Hematopoietic multipotent progenitor cell treated with erythropoietin and hydrocortisone succinate and interleukin-3 and kit ligand, for 6 days (in vitro differentiated cells): ENCODE results near the gene CLRN3.

Experiments
- DNase-seq: peaks from one replicate; pipeline ENCODE4 v3.0.0-alpha.2; 2015

Gene CLRN3, protein sequence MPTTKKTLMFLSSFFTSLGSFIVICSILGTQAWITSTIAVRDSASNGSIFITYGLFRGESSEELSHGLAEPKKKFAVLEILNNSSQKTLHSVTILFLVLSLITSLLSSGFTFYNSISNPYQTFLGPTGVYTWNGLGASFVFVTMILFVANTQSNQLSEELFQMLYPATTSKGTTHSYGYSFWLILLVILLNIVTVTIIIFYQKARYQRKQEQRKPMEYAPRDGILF

DNA sequence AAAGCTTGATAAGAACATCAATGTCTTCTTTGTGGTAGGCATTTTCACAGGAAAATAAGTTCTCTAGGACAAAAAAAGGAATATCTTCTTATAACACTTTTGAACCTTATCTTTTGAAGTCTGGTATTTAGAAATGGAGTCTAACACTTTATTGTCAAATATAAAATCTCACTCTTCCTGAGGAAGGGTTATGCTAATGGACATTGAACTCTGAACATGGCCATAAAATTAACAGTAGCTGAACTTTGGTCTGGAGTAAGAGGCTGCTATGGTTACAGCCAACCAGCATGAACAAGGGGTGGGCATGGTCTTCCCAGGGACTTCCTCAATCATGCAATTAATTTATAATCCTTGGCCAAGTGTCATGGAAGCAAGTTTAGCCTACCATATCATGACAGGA, at the start of gene CLRN3:
Gene CLRN3, minus strand, starts transcription at position 199 of the 400 bp plus-strand sequence. Its CDS starts 157 bp downstream, at position 42.
- DNase-seq = no peak

DNA sequence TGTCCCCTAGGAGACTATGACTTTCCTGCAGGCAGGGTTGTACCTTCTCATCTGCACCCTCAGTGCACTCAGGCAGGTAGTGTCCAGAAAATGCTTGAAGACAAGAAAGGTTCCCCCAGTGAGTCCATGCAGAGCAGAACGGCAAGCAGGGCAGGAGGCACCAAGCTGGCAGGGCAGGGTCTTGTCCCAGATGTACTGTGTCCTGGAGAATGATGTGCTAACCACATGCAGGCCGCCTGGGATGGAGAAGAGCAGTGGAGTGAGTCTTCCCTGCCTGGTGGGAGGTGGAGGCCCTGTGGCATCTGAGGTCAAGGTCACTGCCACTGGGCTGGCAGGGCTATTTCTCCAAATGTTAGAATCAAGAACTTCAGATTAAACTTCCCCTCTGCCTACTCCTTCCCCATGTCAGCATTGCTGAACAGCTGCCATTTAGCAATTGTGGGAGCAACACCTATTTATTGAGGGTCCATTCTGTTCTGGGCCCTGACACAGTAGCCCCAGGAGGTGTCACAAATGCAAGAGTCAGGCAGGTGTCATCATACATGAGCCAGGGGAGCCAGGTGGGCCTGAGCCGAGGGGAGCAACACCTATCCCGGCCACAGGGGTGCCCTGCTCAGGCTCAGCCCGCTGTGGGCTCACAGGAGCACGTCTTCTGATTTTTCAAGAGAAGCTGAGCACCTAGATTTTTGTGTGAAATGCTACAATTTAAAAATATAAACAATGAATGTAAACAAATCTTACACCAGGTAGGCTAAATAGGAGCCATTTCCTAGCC, 48.3 kb upstream of the CLRN3 start:
- no peak for DNase-seq

DNA sequence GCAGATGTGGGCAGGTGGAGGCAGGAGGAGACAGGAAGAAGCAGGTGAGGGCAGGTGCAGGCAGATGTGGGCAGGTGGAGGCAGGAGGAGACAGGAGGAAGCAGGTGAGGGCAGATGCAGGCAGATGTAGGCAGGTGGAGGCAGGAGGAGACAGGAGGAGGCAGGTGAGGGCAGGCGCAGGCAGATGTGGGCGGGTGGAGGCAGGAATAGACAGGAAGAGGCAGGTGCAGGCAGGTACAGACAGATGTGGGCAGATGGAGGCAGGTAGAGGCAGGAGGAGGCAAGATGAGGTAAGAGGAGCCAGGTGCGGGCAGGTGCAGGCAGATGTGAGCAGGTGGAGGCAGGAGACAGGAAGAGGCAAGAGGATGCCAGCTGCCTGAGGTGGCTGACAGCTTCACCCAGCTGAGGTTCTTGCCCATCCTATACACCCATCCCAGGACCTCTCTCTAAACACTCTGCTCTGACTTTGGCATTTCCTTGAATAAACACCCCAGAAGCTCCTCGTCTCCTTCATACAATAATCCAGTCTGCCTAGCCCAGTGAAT, 47.1 kb upstream of the CLRN3 start:
- DNase-seq = no peak

DNA sequence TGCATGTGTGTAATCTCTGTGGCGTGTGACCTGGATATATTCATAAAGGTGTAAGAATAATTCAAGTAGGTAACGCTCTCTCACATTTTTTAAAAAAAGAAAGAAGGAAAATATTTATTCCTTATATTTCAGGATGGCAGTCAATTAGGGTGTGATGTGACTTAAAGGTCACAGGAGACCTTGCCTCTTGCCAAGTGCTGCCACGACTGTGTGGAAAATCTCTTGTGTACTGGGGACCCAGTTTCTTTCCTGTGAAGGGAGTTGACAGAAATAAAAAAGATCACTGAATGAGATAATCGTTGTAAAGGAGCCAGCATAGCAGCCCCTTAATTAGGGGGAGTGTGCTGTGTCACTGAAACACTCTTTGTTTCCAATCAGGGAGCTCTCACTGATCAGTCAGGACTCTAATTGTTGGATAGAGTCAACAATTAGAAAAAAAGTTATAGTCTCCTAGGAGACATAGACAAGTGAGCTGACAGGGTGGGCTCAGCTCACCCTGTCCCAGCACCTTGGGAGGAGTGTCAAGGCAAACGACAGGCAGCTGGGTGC, 45.2 kb upstream of the CLRN3 start:
- DNase-seq = no peak

DNA sequence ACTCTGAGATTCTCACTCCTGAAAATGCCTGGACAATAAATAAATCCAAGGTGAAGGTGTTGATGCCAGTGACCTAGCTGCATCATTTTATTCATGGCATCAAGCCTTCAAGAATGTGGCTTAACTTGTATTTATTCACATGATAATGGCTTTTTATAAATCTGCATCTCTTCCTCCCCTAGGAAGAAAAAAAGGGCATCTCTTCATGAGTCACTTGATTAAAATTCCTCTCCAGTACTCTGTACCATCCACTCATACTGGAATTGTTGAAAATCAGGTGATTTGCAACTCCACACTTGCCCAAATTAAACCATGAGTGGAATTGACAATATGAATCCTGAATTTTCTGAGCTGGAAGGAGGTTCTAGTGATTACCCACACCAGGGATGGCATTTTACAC, 44.3 kb upstream of the CLRN3 start:
- DNase-seq = no peak

DNA sequence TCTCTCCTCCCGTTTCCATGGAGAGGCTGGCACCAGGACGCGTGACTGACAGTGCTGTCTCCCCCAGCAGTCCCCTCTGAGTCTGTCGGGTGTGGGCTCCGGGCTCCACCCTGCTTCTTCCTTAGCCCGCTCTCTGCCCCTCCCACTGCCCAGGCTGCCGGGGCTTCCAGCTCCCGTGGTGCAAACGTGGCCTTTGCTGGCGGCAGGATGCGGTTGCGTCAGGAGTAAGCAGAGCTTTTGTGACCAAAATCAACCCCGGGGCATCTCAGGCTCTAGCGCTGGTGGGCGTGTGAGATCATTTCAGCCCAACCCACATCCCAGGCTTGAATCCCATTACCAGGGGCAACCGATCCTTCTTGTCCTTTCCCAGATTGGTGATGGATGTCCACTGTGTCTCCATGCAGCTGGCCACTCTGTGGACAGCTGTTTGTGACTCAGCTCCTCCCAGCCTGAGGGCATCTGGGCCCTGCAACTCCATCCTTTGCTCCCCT, 42.4 kb upstream of the CLRN3 start:
- no peak for DNase-seq

DNA sequence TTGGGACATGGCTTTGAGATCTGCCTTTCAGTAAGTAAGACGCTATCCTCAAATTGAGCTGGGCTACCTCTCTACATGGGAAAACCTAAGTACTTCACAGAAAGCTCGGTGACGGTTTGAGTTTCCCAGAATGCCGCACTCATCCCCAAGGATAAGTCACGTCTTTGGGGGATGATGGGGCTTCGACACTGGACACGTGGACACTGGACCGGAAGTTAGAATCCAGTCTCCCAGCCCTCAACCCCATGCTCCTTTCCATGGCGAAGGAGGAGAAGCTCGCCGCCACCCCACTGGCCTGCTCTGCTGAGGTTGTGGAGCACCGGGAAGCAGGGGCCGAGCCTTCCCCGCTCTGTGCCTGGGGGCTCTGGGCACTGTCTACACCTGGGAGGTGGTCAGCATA, 41.6 kb upstream of the CLRN3 start:
- no peak for DNase-seq

DNA sequence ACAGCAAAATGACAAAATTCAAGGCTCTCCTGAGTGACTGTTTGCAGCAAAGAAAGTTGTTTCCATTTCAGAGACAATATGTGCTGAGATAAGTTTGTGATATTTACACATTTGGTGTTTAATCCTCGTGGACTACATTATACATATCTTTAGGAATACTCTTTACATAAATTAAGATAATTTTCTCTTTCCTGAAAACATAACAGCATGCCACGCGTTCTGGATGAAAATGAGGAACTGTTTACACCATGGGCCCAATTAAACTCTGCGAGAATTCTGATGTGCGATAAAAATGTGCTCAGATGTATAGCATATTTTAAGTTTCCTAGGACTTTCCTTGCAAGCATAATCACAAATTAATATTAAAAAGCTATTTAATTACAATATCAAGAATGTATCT, 40.5 kb upstream of the CLRN3 start:
- no peak for DNase-seq

DNA sequence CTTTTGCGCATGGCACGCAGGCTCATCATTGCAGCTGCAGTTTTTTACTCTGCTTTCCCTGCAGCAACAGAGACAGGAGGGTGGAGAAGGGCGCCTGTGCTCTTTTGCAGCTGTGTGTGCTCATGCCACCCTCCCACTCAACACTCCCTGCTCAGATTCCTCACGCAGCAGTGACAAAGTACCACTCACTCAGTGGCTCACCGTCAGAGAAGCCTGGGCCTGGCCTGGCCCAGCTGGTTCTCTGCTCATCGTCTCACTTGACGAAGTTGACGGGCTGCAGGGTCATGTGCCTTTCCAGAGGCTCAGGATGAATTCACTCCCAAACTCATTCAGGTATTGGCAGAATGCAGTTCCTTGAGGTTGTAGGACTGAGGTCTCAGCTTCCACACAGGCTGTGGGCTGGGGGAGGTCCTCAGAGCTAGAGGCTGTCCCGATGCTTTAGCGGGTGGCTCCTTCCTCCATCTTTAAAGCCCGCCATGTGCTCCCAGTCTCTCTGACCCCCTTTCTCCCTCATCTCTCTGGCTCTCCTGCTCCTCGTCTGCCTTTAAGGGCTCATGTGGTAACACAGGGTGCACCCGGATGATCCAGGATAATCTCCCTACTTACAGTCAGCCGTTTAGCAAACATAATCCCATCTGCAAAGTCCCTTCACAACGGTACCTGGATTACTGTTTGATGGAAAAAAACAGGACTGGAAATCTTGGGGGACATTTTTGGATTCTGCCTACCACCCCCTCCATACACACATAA, 40.0 kb upstream of the CLRN3 start:
- DNase-seq = no peak

DNA sequence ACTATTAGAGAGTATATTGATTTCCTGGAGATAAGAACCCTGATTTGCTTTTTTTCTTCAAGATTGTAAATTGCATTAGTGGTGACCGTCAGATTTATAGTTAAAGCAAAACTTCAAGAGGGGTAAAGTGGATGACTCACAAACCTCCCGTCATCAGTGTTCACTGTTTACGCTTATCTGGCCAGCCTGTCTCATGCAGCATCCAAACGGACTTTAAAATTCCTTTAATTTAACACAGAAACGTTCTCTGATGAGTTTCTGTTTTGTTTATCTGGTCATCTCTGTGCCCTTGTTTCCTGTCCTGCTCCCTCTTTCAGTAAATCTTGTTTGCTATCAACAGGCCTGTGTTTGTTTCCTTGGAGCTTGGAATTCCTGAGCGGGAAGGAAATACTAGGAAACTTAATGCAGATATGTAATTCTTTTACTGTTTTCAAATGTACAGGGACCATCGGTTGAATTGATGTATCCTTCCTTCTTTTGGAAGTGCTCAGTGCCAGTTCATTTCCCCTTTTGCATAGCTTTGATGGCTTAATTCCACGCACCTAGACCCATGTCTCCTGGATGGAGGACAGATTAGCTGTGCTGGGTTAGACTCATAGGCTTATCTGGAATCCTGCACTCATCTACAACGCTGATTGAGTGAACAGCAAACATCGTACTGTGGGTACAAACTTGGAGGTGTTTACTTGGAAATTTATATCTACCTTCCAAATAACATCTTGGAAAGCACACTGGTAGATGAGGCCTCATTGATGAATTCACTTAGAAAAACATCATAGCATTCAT, 35.5 kb upstream of the CLRN3 start:
- no peak for DNase-seq

DNA sequence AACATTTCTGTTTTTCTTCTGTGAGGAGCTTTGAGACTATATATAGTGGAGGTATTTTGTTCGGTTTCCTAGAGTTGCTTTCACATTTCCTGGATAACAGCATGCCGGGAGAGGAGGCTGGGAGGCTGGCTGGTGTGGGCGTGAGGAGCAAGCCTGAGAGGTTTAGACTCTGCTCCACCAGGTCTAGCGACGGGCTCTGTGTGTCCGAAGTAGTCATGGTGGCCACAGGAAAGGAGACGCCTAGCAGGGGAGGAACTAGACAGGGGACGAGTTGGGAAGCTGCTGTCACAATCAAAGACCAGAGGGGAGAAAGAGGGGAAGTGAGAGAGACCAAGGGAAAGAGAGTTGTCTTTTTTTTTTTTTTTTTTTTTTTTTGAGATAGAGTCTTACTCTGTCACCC, 33.7 kb upstream of the CLRN3 start:
- no peak for DNase-seq

DNA sequence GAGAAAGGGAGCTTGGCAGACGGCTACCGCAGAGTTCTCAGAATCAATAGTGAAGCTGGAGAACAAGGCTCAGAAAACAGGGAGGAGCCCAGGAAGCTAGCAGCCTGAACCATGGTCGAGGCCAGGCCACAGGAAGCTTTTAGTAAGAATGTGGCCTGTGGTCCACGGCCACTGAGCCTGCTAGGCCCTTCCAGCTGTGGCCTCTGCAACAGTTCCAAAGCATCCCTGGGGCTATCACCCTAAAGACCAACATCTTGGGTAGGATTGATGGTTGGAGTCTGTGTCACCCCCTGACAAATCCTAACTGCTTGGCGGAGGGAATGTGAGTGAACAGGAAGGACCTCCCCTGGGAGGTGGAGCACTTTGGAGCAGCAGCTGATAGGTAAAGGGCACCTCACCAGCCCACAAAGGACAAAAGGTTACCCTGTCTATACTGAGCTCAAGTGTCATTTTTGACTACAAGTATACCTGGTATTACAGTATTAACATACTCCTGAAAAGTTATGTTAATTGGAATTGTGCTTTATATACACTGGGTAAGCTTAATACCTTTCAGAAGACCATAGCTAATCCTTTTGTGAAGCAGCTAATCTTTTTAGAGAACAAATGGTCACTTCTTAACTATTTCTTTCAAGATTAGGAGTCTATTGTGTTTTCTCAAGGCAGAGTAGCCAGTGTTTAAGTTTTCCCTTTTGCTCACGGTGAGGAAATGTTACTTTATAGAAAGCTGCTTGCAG, 32.9 kb upstream of the CLRN3 start:
- DNase-seq = no peak

DNA sequence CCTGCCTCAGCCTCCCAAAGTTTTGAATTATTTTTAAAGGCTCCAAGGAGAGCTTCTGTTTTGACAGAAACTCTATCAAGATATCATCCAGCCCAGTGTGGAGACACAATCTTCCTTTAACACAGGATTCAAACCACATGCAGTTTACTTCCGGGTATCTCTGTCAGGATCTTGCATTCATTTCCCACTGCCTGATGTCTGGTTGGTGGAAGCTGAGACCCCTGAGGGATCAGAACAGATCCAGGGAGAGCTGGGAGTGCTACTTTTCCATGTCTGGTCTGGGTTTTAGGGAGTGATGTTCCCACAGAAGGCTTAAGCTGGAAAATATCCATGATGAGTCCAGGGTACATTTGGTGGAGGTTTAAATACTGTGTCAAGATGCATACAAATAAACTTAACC, 30.9 kb upstream of the CLRN3 start:
- DNase-seq = no peak

DNA sequence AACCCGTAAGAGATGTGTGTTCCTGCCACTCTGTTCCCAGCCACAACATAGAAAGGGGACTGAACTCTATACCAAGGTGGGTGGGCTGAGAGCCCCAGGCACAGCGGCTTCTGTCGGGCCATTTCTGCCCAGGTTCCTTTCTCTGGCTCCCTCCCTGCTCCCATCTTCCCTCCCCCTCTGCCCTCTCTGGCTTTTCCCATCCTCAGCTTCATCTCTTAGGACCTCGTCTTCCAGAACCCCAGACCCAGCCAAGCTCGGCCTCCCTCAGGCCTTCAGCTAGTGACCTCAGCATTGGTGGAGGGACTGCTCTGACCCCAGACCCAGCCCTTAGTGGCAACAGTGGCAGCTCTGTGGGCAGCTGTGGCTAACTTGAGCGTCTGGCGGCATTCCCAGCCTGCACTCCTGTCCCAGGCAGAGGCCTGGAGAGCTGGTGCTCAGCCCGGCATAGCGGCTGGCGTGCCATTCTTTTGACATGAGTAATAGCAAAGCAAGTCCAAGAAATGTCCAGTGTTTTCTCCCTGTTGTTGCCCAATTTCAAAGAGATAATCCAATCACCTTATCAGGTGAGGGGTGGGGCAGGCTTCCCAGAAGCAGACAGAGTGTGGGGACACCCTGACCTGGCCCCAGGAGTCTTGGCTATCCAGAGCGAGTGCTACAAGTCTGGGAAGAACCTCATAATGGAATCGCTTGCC, 30.1 kb upstream of the CLRN3 start:
- DNase-seq = no peak

DNA sequence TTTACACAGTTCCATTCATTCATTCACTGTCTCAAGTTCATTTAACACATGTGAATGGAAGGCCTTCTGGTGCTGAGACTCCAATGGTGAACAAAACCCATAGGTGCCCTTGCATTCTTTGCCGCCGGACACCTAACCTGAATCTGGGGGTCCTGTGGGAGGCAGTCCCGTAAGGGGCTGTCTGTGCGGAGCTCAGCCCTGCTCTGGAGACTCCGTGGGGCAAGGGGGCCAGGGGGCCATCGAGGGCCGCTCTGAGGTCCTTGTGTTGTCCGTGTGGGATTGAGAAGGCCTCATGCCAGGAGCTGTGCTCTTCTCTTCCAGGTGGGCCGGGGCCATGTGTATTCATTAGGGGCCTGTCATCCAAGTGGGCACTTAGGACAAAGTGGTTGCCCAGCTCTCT, 29.5 kb upstream of the CLRN3 start:
- no peak for DNase-seq

DNA sequence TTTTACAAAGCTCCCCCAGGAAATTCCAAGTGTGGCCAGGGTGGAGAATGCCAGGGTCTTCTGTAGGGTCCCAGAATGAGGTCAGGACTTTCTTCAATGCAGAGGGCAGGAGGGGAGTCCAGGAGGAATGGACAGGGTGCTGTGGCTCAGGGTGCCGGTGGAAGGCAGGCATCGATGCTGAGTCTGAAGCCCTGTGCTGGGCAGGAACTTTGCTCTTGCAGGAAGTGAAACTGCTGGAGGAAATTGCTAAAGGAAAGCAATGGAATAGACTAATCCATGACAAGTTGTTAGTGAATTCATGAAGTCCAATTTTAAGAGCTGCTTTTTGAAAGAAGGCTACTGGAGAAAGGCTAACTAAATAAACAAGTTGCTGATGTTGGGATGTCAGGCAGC, 29.0 kb upstream of the CLRN3 start:
- no peak for DNase-seq

DNA sequence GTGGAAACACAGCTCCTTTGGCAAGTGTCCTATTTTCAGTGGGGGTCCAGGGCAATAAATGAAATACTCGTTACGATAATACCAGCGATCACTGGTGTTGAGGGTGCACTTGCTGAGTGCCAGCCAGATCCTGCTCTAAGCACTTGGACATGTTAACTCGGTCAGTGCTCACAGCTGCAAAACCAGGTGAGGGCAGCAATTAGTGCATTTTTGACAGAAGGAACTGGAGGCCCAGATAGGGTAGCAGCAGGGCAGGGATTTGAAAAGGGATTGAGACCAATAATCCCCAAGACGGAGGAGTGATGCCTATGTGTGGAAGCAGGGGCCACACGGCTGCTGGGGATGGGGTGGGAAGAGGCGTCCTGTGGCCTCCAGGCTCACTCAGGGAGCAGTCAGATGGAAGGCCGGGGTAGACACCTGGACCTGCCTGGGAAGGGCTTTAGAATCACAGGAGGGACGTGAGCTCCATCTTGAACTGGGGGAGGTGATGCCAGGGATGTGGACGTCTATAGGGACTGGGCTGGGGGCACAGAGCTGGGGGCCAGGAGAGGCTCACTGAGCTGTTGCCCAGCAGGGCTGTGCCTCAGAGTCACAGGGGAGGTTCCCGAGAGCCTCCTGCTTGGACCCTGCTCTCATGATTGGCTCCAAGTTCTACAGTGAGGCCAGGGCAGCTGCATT, 28.5 kb upstream of the CLRN3 start:
- no peak for DNase-seq

DNA sequence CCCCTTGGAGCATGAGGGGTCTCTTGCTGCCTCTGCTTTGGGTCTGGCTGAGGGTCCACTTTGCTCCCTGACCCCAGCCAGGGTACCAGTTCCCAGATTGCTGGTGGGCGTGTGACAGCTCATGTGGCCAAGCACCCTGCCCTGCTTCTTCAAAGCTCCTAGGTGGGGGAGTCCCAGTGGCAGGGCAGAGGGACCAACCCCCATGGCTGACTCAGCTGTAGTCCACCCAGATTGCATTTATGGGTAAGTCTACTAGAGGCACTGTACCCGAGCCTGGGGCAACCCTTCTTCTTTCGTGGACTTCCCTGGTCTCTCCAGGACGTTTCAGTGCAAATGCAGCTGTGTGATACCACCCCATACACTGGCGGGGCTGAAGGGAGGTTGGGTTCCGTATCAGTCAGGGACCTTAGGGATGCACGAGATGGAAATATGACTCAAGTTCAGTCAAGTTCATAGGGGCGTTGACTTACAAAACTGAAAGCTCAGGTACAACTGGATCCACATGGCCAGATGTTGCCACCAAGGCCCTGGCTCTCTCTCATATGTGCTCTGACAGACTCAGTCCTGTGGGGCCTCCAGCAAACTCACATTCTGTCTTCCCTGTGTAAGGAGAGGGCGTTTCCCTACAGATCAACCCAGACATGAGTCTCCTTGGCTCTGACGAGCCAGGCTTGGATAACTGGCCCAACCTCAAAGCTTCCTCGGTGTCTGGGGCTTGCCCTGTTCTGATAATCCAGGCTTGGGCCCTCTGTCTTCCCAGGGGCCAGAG, 27.7 kb upstream of the CLRN3 start:
- DNase-seq = no peak

DNA sequence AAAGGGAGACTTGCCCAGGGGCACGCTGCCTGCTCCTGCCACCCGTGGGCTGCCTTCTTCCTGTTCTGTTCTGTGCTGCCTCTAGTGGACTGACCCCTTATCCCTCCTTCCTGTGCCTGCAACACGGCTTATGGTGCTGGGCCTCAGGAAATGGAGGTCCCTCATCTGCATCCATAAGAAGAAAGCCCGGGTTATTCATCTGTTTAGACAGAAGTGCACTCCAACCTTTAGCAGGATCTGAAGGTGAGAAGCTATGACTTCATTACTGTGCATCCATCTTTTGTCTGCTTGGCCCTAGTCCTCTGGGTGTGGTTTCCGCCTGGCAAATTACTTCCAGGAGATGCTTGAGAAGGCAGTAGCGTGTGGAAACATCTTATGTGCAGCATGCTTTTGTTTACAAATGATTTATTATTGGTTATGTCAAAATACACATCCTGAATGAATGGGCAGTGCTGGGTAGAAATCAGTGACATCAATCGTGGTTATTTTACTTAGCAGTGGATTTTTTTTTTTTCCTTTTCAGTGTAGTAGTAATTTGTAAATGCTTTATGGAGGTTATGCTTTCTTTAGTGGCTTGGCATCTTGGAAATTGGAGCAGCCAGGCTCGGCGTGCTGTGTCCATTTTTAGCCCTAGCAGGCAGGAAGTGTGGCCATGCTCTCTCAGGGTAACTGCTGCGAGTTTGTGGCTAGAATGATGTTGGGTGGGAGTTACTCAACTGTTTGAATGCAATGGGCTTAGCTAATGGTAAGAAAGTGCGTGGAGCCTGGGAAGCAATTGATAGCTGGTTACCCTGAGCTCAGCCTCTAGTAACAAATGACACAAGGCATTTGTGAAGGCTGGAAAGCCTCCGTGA, 26.9 kb upstream of the CLRN3 start:
- peak; percentile 42 for DNase-seq
